PC-9 (cell line): ENCODE data around the gene SDSL. TPM values are rescaled to one million over a fixed set of nuclear protein-coding genes. Genes with fewer than 3 reads are reported as not detected.

Source experiments
- BruUV-seq: library from RNA; stranded (reverse); fragments of 400-500 nt; replicated peaks from 2 replicates; lab custom pipeline; 2021; lab: Mats Ljungman, UMichigan
- CTCF ChIA-PET: fragments of 300-600 bp; sonication (Branson Sonifier 250); formaldehyde crosslinking; loops from one replicate; lab custom pipeline; 2022; ENCODE audit warnings: antibody characterized with exemption; lab: Charles Lee
- POLR2A ChIA-PET: fragments of 300-600 bp; sonication (Branson Sonifier 250); formaldehyde crosslinking; loops from one replicate; lab custom pipeline; 2022; ENCODE audit warnings: antibody characterized with exemption; ENCODE audit not compliant: unreplicated experiment; lab: Charles Lee
- DNase-seq, 2 experiments: peaks; one replicate each; pipeline versions ENCODE4 v3.0.0 to v3.0.0-alpha.2; 2015 to 2022; ENCODE audit warnings: mixed read lengths in 1 of 2
- H2AFZ ChIP-seq: fragments of 200-600 bp; sonication (generic); 2 replicates; pipeline ENCODE4 v1.8.1; 2017; ENCODE audit warnings: antibody characterized with exemption
- H3F3A ChIP-seq: fragments of 200-600 bp; sonication (generic); 2 replicates; pipeline ENCODE4 v1.8.1; 2017; ENCODE audit warnings: antibody characterized with exemption, mild to moderate bottlenecking, low read depth; ENCODE audit not compliant: insufficient read depth
- H3K27ac ChIP-seq: fragments of 200-600 bp; sonication (generic); 2 replicates; pipeline ENCODE4 v1.6.1; 2016; ENCODE audit warnings: mixed run types
- H3K27me3 ChIP-seq: fragments of 200-600 bp; sonication (generic); 2 replicates; pipeline ENCODE4 v1.6.1; 2016; ENCODE audit warnings: low read depth, mixed run types; ENCODE audit not compliant: insufficient read depth
- H3K36me3 ChIP-seq: fragments of 200-600 bp; sonication (generic); 2 replicates; pipeline ENCODE4 v1.6.1; 2016; ENCODE audit warnings: low read depth, mixed run types
- H3K4me1 ChIP-seq: fragments of 200-600 bp; sonication (generic); replicated peaks from 2 replicates; pipeline ENCODE4 v1.6.1; 2016; ENCODE audit warnings: mixed run types; ENCODE audit not compliant: insufficient read depth
- H3K4me2 ChIP-seq: fragments of 200-600 bp; sonication (generic); 2 replicates; pipeline ENCODE4 v1.6.1; 2017; ENCODE audit warnings: mixed run types
- H3K4me3 ChIP-seq: fragments of 200-600 bp; sonication (generic); 2 replicates; pipeline ENCODE4 v1.6.1; 2016; ENCODE audit warnings: mixed run types
- H3K79me2 ChIP-seq: fragments of 200-600 bp; sonication (generic); 2 replicates; pipeline ENCODE4 v1.6.1; 2017; ENCODE audit warnings: low read depth, mixed run types
- H3K9me2 ChIP-seq: fragments of 200-600 bp; sonication (generic); 2 replicates; pipeline ENCODE4 v1.8.1; 2017; ENCODE audit warnings: mild to moderate bottlenecking; ENCODE audit not compliant: insufficient read depth
- H3K9me3 ChIP-seq: fragments of 200-600 bp; sonication (generic); 2 replicates; pipeline ENCODE4 v1.8.1; 2016; ENCODE audit warnings: low read depth; ENCODE audit not compliant: insufficient read depth
- H4K20me1 ChIP-seq: fragments of 200-600 bp; sonication (generic); 2 replicates; pipeline ENCODE4 v1.8.1; 2017; ENCODE audit not compliant: insufficient read depth
- EZH2 ChIP-seq: fragments of 200-600 bp; sonication (generic); IDR thresholded peaks from 2 replicates; pipeline ENCODE4 v1.8.0; 2017; ENCODE audit warnings: antibody characterized with exemption, low read depth
- intact Hi-C: fragments of 100-400 bp; cut with micrococcal nuclease; formaldehyde crosslinking; loops from one replicate; pipeline ENCODE4 v1.10.0; 2022; ENCODE audit not compliant: unreplicated experiment
- total RNA-seq: library from RNA; stranded (reverse); gene quantifications from 2 replicates; pipeline ENCODE4 v1.2.3, GENCODE V29; 2021
- TF ChIP-seq, protein P1 (sequence below): fragments of 200-600 bp; sonication (generic); conservative IDR thresholded peaks from 2 replicates; pipeline ENCODE4 v1.6.1; 2017; ENCODE audit warnings: mixed run types, antibody characterized with exemption, mild to moderate bottlenecking, moderate library complexity

The SDSL gene
- total RNA-seq, 1 experiment from 2014 or later = 14.2 TPM

DNA sequence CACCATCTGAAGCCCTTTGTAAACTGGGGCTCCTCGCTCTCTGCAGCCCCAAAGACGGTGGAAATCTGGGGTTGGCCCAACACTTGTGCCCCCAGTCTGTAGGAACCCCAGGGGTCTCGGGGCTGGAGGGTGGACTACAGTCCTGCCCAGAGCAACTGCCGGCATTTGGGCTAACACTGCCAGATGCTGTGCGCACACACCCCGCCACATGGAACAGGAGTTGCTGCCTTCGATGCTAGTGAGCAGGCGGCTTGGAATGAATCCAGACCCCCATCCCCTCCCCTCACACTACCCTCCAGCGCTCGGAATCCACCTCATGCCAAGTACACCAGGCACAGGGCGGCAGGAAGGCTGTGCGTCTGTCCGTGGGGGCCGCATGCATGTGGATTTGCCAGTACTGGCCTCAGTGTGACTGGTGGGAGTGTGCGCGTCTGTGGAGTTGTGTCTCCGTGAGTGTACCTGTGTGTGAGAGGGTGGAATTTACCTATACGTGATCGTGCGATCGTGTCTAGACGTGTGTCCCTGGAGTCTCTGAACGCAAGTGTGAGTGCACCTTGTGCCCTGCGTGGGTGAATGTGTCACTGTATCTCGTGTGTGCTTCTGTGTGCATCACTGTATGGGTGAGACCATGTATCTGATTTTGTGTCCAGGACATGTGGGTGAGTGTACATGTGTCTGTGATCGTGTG lies 44.4 kb downstream of the SDSL start:
- H3K4me2 ChIP-seq = no peak overlapping the region
- no peaks in the 10 kb centered on the region for H3K79me2 ChIP-seq
- peaks cover 66% of the 10 kb centered on the region for H3K27me3 ChIP-seq
- POLR2A ChIA-PET = no interaction called here
- TF ChIP-seq, protein P1, sequence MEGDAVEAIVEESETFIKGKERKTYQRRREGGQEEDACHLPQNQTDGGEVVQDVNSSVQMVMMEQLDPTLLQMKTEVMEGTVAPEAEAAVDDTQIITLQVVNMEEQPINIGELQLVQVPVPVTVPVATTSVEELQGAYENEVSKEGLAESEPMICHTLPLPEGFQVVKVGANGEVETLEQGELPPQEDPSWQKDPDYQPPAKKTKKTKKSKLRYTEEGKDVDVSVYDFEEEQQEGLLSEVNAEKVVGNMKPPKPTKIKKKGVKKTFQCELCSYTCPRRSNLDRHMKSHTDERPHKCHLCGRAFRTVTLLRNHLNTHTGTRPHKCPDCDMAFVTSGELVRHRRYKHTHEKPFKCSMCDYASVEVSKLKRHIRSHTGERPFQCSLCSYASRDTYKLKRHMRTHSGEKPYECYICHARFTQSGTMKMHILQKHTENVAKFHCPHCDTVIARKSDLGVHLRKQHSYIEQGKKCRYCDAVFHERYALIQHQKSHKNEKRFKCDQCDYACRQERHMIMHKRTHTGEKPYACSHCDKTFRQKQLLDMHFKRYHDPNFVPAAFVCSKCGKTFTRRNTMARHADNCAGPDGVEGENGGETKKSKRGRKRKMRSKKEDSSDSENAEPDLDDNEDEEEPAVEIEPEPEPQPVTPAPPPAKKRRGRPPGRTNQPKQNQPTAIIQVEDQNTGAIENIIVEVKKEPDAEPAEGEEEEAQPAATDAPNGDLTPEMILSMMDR = no peak
- H3K9me3 ChIP-seq = no peaks in the 10 kb centered on the region
- BruUV-seq = no TSS peak
- no peaks in the 10 kb centered on the region for H3F3A ChIP-seq
- no peaks in the 10 kb centered on the region for H3K4me1 ChIP-seq
- CTCF ChIA-PET = interaction anchor here (0.7 kb wide), 1 partner anchor 79 kb away, joined by 4 read pairs; no protein-coding TSS in a partner anchor
- H4K20me1 ChIP-seq = no peaks in the 10 kb centered on the region
- DNase-seq = no peak
- H2AFZ ChIP-seq = no peak overlapping the region
- no peaks in the 10 kb centered on the region for H3K36me3 ChIP-seq
- H3K4me3 ChIP-seq = no peak overlapping the region
- intact Hi-C loops = loop anchor here (10.0 kb wide), 1 partner anchor 118 kb away; no protein-coding TSS in a partner anchor
- no peaks in the 10 kb centered on the region for H3K9me2 ChIP-seq
- no peak overlapping the region for H3K27ac ChIP-seq

DNA sequence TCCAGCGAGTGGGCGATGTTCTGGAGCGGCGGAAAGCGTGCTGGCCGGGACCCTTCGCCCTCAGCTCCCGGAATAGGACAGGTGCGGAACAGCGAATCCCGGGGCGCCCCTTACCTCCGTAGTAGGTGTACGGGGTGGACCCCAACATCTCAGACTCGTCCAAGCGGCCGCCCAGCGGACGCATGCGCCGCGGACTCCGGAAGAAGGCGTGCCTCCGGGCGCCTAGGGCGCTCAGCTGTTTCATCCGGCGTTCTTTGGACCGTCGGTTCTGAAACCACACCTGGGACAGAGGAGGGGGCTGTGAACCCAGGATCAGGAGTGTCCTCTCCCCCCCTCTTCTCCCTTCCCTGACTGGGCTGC lies 44.9 kb downstream of the SDSL start:
- DNase-seq = no peak
- POLR2A ChIA-PET = no interaction called here
- H3K4me1 ChIP-seq = no peaks in the 10 kb centered on the region
- no peaks in the 10 kb centered on the region for H3K9me2 ChIP-seq
- no TSS peak for BruUV-seq
- CTCF ChIA-PET = interaction anchor here (0.7 kb wide), 1 partner anchor 80 kb away, joined by 4 read pairs; no protein-coding TSS in a partner anchor
- H2AFZ ChIP-seq = no peak overlapping the region
- intact Hi-C loops = loop anchor here (10.0 kb wide), 1 partner anchor 118 kb away; no protein-coding TSS in a partner anchor
- no peak for TF ChIP-seq EZH2
- TF ChIP-seq, protein P1 = no peak
- H3K27me3 ChIP-seq = peaks cover 71% of the 10 kb centered on the region
- H3K36me3 ChIP-seq = no peaks in the 10 kb centered on the region
- no peaks in the 10 kb centered on the region for H4K20me1 ChIP-seq
- H3K9me3 ChIP-seq = no peaks in the 10 kb centered on the region
- H3K4me3 ChIP-seq = no peak overlapping the region
- H3K4me2 ChIP-seq = no peak overlapping the region
- no peaks in the 10 kb centered on the region for H3K79me2 ChIP-seq
- no peak overlapping the region for H3K27ac ChIP-seq
- no peaks in the 10 kb centered on the region for H3F3A ChIP-seq

DNA sequence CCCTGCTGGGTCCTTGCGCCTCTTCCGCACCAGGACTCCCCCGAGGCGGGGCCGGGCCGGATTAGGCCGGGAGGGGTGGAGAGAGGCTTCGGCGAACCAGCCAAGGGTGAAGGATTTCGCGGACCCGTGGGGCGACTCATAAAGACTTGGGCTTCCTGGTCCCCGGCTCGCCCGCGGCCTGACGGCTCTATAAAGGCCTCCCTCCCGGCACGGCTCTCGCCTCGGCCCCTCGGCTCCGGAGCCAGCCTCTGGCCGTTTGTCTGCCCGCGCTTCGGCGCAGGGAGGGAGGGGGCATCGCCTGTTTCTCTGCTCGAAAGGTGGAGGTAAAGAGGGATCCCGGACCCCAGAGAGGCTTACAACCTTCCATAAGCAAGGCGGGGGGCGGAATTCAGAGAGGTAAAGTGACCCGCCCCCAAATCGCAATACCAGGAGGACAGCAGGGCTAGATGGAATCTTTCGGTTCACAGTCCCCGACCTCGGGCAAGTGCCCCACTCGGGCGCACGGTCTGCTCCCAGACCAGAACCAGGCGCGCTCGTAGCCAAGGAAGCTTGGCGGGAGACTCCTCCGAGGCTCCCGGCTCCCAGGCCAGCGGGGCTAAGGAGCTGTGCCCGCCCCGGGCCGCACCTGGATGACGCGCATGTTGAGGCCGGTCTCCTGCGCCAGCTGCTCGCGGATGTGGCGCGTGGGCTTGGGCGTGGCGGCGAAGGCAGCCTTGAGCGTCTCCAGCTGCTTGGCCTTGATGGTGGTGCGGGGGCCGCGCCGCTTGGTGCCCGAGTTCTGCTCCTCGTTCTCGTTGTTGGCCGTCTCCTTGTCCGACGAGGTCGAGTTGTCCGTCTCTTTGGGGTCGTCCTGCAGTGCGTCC lies 45.6 kb downstream of the SDSL start:
- no peaks in the 10 kb centered on the region for H3K36me3 ChIP-seq
- no peak overlapping the region for H3K4me2 ChIP-seq
- no peak overlapping the region for H2AFZ ChIP-seq
- ChIA-PET CTCF (no interaction called here), POLR2A (interaction anchor here (0.8 kb wide), 1 partner anchor 303 kb away, joined by 4 read pairs; no protein-coding TSS in a partner anchor)
- no peaks in the 10 kb centered on the region for H3F3A ChIP-seq
- H3K9me3 ChIP-seq = no peaks in the 10 kb centered on the region
- no peak overlapping the region for H3K27ac ChIP-seq
- peak in 1 of 2 experiments; percentile 47 for DNase-seq
- no peak overlapping the region for H3K4me3 ChIP-seq
- no peaks in the 10 kb centered on the region for H4K20me1 ChIP-seq
- no peaks in the 10 kb centered on the region for H3K4me1 ChIP-seq
- TF ChIP-seq, protein P1 = no peak
- no peak for TF ChIP-seq EZH2
- H3K27me3 ChIP-seq = peaks cover 75% of the 10 kb centered on the region
- no peaks in the 10 kb centered on the region for H3K9me2 ChIP-seq
- TSS peak; percentile 77 for BruUV-seq
- H3K79me2 ChIP-seq = no peaks in the 10 kb centered on the region
- intact Hi-C loops = loop anchor here (10.0 kb wide), 1 partner anchor 117 kb away; no protein-coding TSS in a partner anchor
